Effector CD8-positive, alpha-beta T cell (primary cell): ENCODE results near the gene SLIT2.

Source experiments
- DNase-seq: peaks from one replicate; lab custom pipeline; 2025; lab: John Stamatoyannopoulos, UW
- total RNA-seq, 4 experiments: gene quantifications; one replicate each; lab custom pipeline; 2026; lab: John Stamatoyannopoulos, UW

SLIT2 gene
- 0 to 9.1 (median 1.6) reads per million in 4 experiments for total RNA-seq

GRCh38 chr4:20251796-20252655, at the start of gene SLIT2:
Gene SLIT2, plus strand, starts transcription at chr4:20251905. Its CDS starts 1,911 bp downstream, at chr4:20253816.
- DNase-seq = no peak

- DNase-seq = no peak
Measured at GRCh38 chr4:20203508-20203907, 48.2 kb upstream of the SLIT2 start.

GRCh38 chr4:20217521-20217920, 34.2 kb upstream of the SLIT2 start:
- no peak for DNase-seq

GRCh38 chr4:20217951-20218350, 33.8 kb upstream of the SLIT2 start:
- DNase-seq = no peak

GRCh38 chr4:20219521-20219920, 32.2 kb upstream of the SLIT2 start:
- DNase-seq = no peak

- DNase-seq = no peak
Measured at GRCh38 chr4:20237894-20238537, 13.7 kb upstream of the SLIT2 start.

- DNase-seq = no peak
Measured at GRCh38 chr4:20248155-20248558, 3.5 kb upstream of the SLIT2 start.

GRCh38 chr4:20249333-20249732, 2.4 kb upstream of the SLIT2 start:
- no peak for DNase-seq

- no peak for DNase-seq
Measured at GRCh38 chr4:20251031-20251795, 492 bp upstream of the SLIT2 start.

GRCh38 chr4:20252656-20253282, 1.1 kb downstream of the SLIT2 start:
- DNase-seq = no peak

- DNase-seq = no peak
Measured at GRCh38 chr4:20253283-20253734, 1.6 kb downstream of the SLIT2 start.

- no peak for DNase-seq
Measured at GRCh38 chr4:20253735-20254409, 2.2 kb downstream of the SLIT2 start.

GRCh38 chr4:20254511-20255250, 3.0 kb downstream of the SLIT2 start:
- no peak for DNase-seq

GRCh38 chr4:20255251-20255586, 3.5 kb downstream of the SLIT2 start:
- DNase-seq = no peak

- DNase-seq = no peak
Measured at GRCh38 chr4:20255823-20256222, 4.1 kb downstream of the SLIT2 start.

- no peak for DNase-seq
Measured at GRCh38 chr4:20256381-20256881, 4.7 kb downstream of the SLIT2 start.

- DNase-seq = no peak
Measured at GRCh38 chr4:20259707-20260106, 8.0 kb downstream of the SLIT2 start.

- no peak for DNase-seq
Measured at GRCh38 chr4:20260821-20261220, 9.1 kb downstream of the SLIT2 start.

- no peak for DNase-seq
Measured at GRCh38 chr4:20262221-20262620, 10.5 kb downstream of the SLIT2 start.

- no peak for DNase-seq
Measured at GRCh38 chr4:20264688-20265087, 13.0 kb downstream of the SLIT2 start.

GRCh38 chr4:20265726-20266125, 14.0 kb downstream of the SLIT2 start:
- no peak for DNase-seq
